GM12878 (cell line): ENCODE data around the gene SLC39A11. TPM values are rescaled to one million over a fixed set of nuclear protein-coding genes. Genes with fewer than 3 reads are reported as not detected.

ENCODE experiments used
- ATAC-seq: fragments of 200-7000 bp; cut with Tn5 transposase; 3 replicates; pipeline ENCODE4 v1.9.1; 2020; ENCODE audit warnings: mild to moderate bottlenecking, moderate library complexity
- BruUV-seq: library from RNA; stranded (reverse); fragments of 400-500 nt; replicated peaks from 2 replicates; lab custom pipeline; 2021; lab: Mats Ljungman, UMichigan
- CTCF ChIA-PET: fragments of 300-600 bp; sonication (Branson Sonifier 250); formaldehyde crosslinking; extraction: SDS; loops from one replicate; lab custom pipeline; 2021; ENCODE audit warnings: inconsistent platforms; lab: Yijun Ruan, JAX
- POLR2A ChIA-PET: fragments of 350-600 bp; formaldehyde crosslinking; extraction: SDS; loops from one replicate; lab custom pipeline; 2021; ENCODE audit warnings: inconsistent platforms; lab: Charles Lee
- RAD21 ChIA-PET: fragments of 300-600 bp; sonication (Branson Sonifier 250); formaldehyde crosslinking; loops from one replicate; lab custom pipeline; 2023; ENCODE audit warnings: antibody characterized with exemption; ENCODE audit not compliant: unreplicated experiment; lab: Charles Lee
- SMC1A ChIA-PET: fragments of 300-600 bp; sonication (Branson Sonifier 250); formaldehyde crosslinking; loops from one replicate; lab custom pipeline; 2023; ENCODE audit not compliant: unreplicated experiment, uncharacterized antibody; lab: Charles Lee
- DNase-seq: peaks from one replicate; pipeline ENCODE4 v3.0.0-alpha.2; 2011; ENCODE audit warnings: low read depth, low spot score
- FAIRE-seq: peaks from 3 replicates; lab custom pipeline; 2011; peaks lifted over from hg19 to GRCh38; lab: Jason Lieb, UNC
- H2AFZ ChIP-seq: 2 replicates; pipeline ENCODE4 v1.6.0; 2011; ENCODE audit warnings: low read depth, low read length, control low read depth; ENCODE audit not compliant: control insufficient read depth
- H3K27ac ChIP-seq: 2 replicates; pipeline ENCODE4 v1.5.1; 2011; ENCODE audit warnings: control low read depth; ENCODE audit not compliant: control insufficient read depth, insufficient read depth
- H3K27me3 ChIP-seq, 2 experiments: replicated peaks in 1 of 2; 2 replicates each; pipeline versions ENCODE4 v1.6.0 to v1.6.1; 2011; ENCODE audit warnings: low read length in 1 of 2; ENCODE audit not compliant: control insufficient read depth in 2 of 2, insufficient read depth in 2 of 2
- H3K36me3 ChIP-seq, 2 experiments: 2 replicates each; pipeline ENCODE4 v1.5.1; 2011; ENCODE audit warnings: low read length in 1 of 2; ENCODE audit not compliant: control insufficient read depth in 2 of 2, insufficient read depth in 2 of 2
- H3K4me1 ChIP-seq: 2 replicates; pipeline ENCODE4 v1.6.1; 2011; ENCODE audit warnings: mild to moderate bottlenecking, low read length, moderate library complexity, mixed read lengths; ENCODE audit not compliant: control insufficient read depth, insufficient read depth
- H3K4me2 ChIP-seq: 2 replicates; pipeline ENCODE4 v1.6.0; 2011; ENCODE audit warnings: control low read depth; ENCODE audit not compliant: control insufficient read depth, insufficient read depth
- H3K4me3 ChIP-seq: fragments of 200-600 bp; sonication (generic); 2 replicates; pipeline ENCODE4 v1.5.1; 2016
- H3K79me2 ChIP-seq: 2 replicates; pipeline ENCODE4 v1.6.0; 2011; ENCODE audit warnings: low read length; ENCODE audit not compliant: control insufficient read depth, insufficient read depth
- H3K9ac ChIP-seq: 2 replicates; pipeline ENCODE4 v1.8.0; 2011; ENCODE audit warnings: low read length, control low read depth, mixed read lengths; ENCODE audit not compliant: control insufficient read depth, insufficient read depth
- H3K9me3 ChIP-seq: replicated peaks from 3 replicates; pipeline ENCODE4 v1.5.1; 2011; ENCODE audit warnings: mild to moderate bottlenecking, low read length; ENCODE audit not compliant: control insufficient read depth, insufficient read depth
- H4K20me1 ChIP-seq: 2 replicates; pipeline ENCODE4 v1.6.0; 2011; ENCODE audit not compliant: control insufficient read depth, insufficient read depth
- DPF2 ChIP-seq: fragments of 450-650 bp; IDR thresholded peaks from 2 replicates; pipeline ENCODE4 v1.6.1; 2017; ENCODE audit warnings: mild to moderate bottlenecking
- SMAD5 ChIP-seq: IDR thresholded peaks from 2 replicates; pipeline ENCODE4 v1.6.1; 2016; ENCODE audit warnings: antibody characterized with exemption, low read depth
- SREBF2 ChIP-seq: IDR thresholded peaks from 2 replicates; pipeline ENCODE4 v1.6.1; 2012; ENCODE audit warnings: mild to moderate bottlenecking, low read length
- TAF1 ChIP-seq: IDR thresholded peaks from 2 replicates; pipeline ENCODE4 v1.6.1; 2011; ENCODE audit warnings: mild to moderate bottlenecking, low read depth, low read length, borderline replicate concordance
- WGBS: methylation state at CpG from one replicate; pipeline ENCODE4 v1.1.6; 2016; ENCODE audit warnings: low lambda C conversion rate; ENCODE audit not compliant: insufficient replicate concordance, insufficient coverage; ENCODE audit errors: missing lambda C conversion rate; 5-methylcytosine and 5-hydroxymethylcytosine counted together
- in situ Hi-C: fragments of 300-500 bp; cut with MboI; formaldehyde crosslinking; loops from 9 replicates; pipeline ENCODE4 v1.14.3; 2018; ENCODE audit warnings: mixed read lengths
- intact Hi-C: fragments of 100-400 bp; cut with micrococcal nuclease; formaldehyde crosslinking; loops from one replicate; pipeline ENCODE4 v1.14.2; 2022; ENCODE audit not compliant: unreplicated experiment
- polyA plus RNA-seq, 11 experiments: library from polyadenylated mRNA; depleted of rRNA in 4 of 11; unstranded in 6 of 11; stranded (reverse) in 5 of 11; fragments of >200 nt; fragmentation: Nextera tagmentation in 4 of 11; fragmentation: Illumina TruSeq in 1 of 11; extraction: Ambion mirVana in 4 of 11; extraction: Trizol in 1 of 11; gene quantifications; 1 replicate in 1 of 11; 2 replicates in 10 of 11; pipeline versions ENCODE4 v1.2.1 to v1.2.3, GENCODE V29; 2011 to 2016; ENCODE audit warnings: inconsistent platforms in 2 of 11, missing spikeins in 2 of 11, low read depth in 1 of 11
- total RNA-seq, 4 experiments: library from RNA; depleted of rRNA in 3 of 4; stranded (reverse); fragments of >200 nt in 3 of 4; fragmentation: Illumina TruSeq in 1 of 4; extraction: Trizol in 1 of 4; gene quantifications; 2 replicates each; pipeline versions ENCODE4 v1.2.1 to v1.2.3, GENCODE V29; 2013 to 2021
- TF ChIP-seq, protein P1 (sequence below): IDR thresholded peaks from 2 replicates; pipeline ENCODE4 v1.6.1; 2012; ENCODE audit warnings: low read depth, low read length, improper control_type of control experiment

SLC39A11 gene
- total and polyA plus RNA-seq, 10 of the 15 experiments (the other 5 are each of a cell fraction or from before 2014, with no cell fraction given) = 8.6 to 23.8 (median 14.0) TPM

- CTCF ChIA-PET = interaction anchor here (0.6 to 2.4 kb wide), 5 partner anchors 11 to 165 kb away, joined by 3 to 14 read pairs (median 4); no protein-coding TSS in a partner anchor
- intact Hi-C loops (loop anchor here (5.0 kb wide), 2 partner anchors 65 to 365 kb away; no protein-coding TSS in a partner anchor), in situ Hi-C loops (no loop called here)
These were observed 542 bp downstream of the SLC39A11 start for GRCh38 chr17:73091770-73092522.

More at GRCh38 chr17:73091770-73092522, 542 bp downstream of the SLC39A11 start:
- TF ChIP-seq SREBF2 (no peak), DPF2 (0 out of 2 replicates have a peak, but pooled peaks have one; percentile 4), SMAD5 (no peak), TAF1 (no peak)
- TF ChIP-seq, protein P1, sequence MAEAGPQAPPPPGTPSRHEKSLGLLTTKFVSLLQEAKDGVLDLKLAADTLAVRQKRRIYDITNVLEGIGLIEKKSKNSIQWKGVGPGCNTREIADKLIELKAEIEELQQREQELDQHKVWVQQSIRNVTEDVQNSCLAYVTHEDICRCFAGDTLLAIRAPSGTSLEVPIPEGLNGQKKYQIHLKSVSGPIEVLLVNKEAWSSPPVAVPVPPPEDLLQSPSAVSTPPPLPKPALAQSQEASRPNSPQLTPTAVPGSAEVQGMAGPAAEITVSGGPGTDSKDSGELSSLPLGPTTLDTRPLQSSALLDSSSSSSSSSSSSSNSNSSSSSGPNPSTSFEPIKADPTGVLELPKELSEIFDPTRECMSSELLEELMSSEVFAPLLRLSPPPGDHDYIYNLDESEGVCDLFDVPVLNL = no peak
- Histone ChIP-seq H3K4me1 (peaks cover 7% of the 10 kb centered on the region; the same call in 1 of the 2 replicates), H3K27ac (peak overlapping the region; percentile 68), H3K27me3 (no peaks in the 10 kb centered on the region), H2AFZ (peak overlapping the region; percentile 95), H3K4me2 (peak overlapping the region; percentile 95), H3K9me3 (no peaks in the 10 kb centered on the region), H4K20me1 (no peaks in the 10 kb centered on the region), H3K79me2 (peaks cover 15% of the 10 kb centered on the region), H3K36me3 (peaks cover 0 to 9% of the 10 kb centered on the region in 2 experiments; a peak in 1 of 4 replicates), H3K9ac (peak overlapping the region; percentile 72), H3K4me3 (peak overlapping the region; percentile 99)
- FAIRE-seq (peak; percentile 70), DNase-seq (no peak), ATAC-seq (peak; percentile 57)
- 4% methylated on average over 15 of the region's 20 CpGs for WGBS
- SMC1A ChIA-PET = interaction anchor here (1.0 to 1.3 kb wide), 3 partner anchors 23 to 365 kb away, joined by 3 to 4 read pairs (median 3); no protein-coding TSS in a partner anchor
- RAD21 ChIA-PET = interaction anchor here (0.9 to 2.0 kb wide), 5 partner anchors 65 to 364 kb away, joined by 3 to 6 read pairs (median 4); partner anchors contain the start of gene SSTR2
- POLR2A ChIA-PET = interaction anchor here (1.4 kb wide), 1 partner anchor 227 kb away, joined by 3 read pairs; no protein-coding TSS in a partner anchor
- BruUV-seq = TSS peak; percentile 75
